Measurements from ENCODE around the gene REM1.

DNA sequence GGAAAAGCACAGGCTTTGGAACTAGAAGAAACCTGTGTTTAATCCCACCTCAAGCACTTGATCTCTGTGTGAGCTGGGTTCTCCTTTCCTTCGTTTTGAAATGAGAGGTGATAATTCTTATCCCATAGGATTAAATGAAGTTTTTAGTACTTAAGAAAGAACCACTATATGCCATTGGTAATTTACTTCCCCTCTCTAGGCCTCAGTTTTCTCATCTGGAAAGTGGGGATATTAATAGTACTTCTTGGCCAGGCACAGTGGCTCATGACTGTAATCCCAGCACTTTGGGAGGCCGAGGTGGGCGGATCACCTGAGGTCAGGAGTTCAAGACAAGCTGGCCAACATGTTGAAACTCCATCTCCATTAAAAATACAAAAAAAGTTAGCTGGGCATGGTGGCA is 14.1 kb downstream of the REM1 start:
- TF ChIP-seq, protein P1, sequence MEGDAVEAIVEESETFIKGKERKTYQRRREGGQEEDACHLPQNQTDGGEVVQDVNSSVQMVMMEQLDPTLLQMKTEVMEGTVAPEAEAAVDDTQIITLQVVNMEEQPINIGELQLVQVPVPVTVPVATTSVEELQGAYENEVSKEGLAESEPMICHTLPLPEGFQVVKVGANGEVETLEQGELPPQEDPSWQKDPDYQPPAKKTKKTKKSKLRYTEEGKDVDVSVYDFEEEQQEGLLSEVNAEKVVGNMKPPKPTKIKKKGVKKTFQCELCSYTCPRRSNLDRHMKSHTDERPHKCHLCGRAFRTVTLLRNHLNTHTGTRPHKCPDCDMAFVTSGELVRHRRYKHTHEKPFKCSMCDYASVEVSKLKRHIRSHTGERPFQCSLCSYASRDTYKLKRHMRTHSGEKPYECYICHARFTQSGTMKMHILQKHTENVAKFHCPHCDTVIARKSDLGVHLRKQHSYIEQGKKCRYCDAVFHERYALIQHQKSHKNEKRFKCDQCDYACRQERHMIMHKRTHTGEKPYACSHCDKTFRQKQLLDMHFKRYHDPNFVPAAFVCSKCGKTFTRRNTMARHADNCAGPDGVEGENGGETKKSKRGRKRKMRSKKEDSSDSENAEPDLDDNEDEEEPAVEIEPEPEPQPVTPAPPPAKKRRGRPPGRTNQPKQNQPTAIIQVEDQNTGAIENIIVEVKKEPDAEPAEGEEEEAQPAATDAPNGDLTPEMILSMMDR (IDR thresholded peaks at IDR 0.05) = no peak
- no peak for TF ChIP-seq POLR2AphosphoS5 (IDR thresholded peaks at IDR 0.05; ENCODE audit: low read depth, low read length)

Measured in Panc1 (cell line).